KMS-11 (cell line): Measurements from ENCODE around the gene TMEM232.
A peak's percentile ranks its signal among the peaks of the same experiment; 100 is the strongest.

Experiments used
- H2AFZ ChIP-seq: fragments of 200-600 bp; sonication (generic); 2 replicates; pipeline ENCODE4 v1.6.1; 2016; ENCODE audit warnings: antibody characterized with exemption, mixed run types, low read depth
- H3K27ac ChIP-seq: fragments of 200-600 bp; sonication (generic); 2 replicates; pipeline ENCODE4 v1.6.1; 2016; ENCODE audit warnings: mild to moderate bottlenecking, mixed run types
- H3K27me3 ChIP-seq: fragments of 200-600 bp; sonication (generic); 2 replicates; pipeline ENCODE4 v1.6.1; 2017; ENCODE audit warnings: mild to moderate bottlenecking, low read depth, mixed run types, moderate library complexity; ENCODE audit not compliant: insufficient read depth
- H3K36me3 ChIP-seq: fragments of 200-600 bp; sonication (generic); 2 replicates; pipeline ENCODE4 v1.6.1; 2017; ENCODE audit warnings: mild to moderate bottlenecking, mixed run types; ENCODE audit not compliant: insufficient read depth
- H3K4me1 ChIP-seq: fragments of 200-600 bp; sonication (generic); 2 replicates; pipeline ENCODE4 v1.6.1; 2016; ENCODE audit warnings: mild to moderate bottlenecking, low read depth, mixed run types; ENCODE audit not compliant: poor library complexity, severe bottlenecking
- H3K4me2 ChIP-seq: fragments of 200-600 bp; sonication (generic); 2 replicates; pipeline ENCODE4 v1.7.0; 2016; ENCODE audit warnings: mild to moderate bottlenecking, mixed run types
- H3K4me3 ChIP-seq: fragments of 200-600 bp; sonication (generic); IDR thresholded peaks from 2 replicates; pipeline ENCODE4 v1.6.1; 2017; ENCODE audit warnings: low read depth, low read length, mixed read lengths; ENCODE audit not compliant: insufficient read depth
- H3K79me2 ChIP-seq: fragments of 200-600 bp; sonication (generic); 2 replicates; pipeline ENCODE4 v1.6.1; 2016; ENCODE audit warnings: low read depth, mixed run types; ENCODE audit not compliant: insufficient read depth
- H3K9ac ChIP-seq: fragments of 200-600 bp; sonication (generic); 2 replicates; pipeline ENCODE4 v1.6.1; 2016; ENCODE audit warnings: mild to moderate bottlenecking, mixed run types
- H4K20me1 ChIP-seq: fragments of 200-600 bp; sonication (generic); 2 replicates; pipeline ENCODE4 v1.6.1; 2016; ENCODE audit warnings: mild to moderate bottlenecking, mixed run types; ENCODE audit not compliant: insufficient read depth
- TF ChIP-seq, protein P1 (sequence below): fragments of 200-600 bp; sonication (generic); conservative IDR thresholded peaks from 2 replicates; pipeline ENCODE4 v1.6.1; 2017; ENCODE audit warnings: low read depth, mild to moderate bottlenecking, antibody characterized with exemption, low read length, moderate library complexity, mixed read lengths

Gene TMEM232

GRCh38 chr5:110439296-110439695, 287.2 kb downstream of the TMEM232 start:
- no peaks in the 10 kb centered on the region for H3K36me3 ChIP-seq
- H3K9ac ChIP-seq = no peak overlapping the region
- no peaks in the 10 kb centered on the region for H4K20me1 ChIP-seq
- no peaks in the 10 kb centered on the region for H3K79me2 ChIP-seq
- no peak overlapping the region for H3K4me3 ChIP-seq
- TF ChIP-seq, protein P1, sequence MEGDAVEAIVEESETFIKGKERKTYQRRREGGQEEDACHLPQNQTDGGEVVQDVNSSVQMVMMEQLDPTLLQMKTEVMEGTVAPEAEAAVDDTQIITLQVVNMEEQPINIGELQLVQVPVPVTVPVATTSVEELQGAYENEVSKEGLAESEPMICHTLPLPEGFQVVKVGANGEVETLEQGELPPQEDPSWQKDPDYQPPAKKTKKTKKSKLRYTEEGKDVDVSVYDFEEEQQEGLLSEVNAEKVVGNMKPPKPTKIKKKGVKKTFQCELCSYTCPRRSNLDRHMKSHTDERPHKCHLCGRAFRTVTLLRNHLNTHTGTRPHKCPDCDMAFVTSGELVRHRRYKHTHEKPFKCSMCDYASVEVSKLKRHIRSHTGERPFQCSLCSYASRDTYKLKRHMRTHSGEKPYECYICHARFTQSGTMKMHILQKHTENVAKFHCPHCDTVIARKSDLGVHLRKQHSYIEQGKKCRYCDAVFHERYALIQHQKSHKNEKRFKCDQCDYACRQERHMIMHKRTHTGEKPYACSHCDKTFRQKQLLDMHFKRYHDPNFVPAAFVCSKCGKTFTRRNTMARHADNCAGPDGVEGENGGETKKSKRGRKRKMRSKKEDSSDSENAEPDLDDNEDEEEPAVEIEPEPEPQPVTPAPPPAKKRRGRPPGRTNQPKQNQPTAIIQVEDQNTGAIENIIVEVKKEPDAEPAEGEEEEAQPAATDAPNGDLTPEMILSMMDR = no peak
- no peak overlapping the region for H3K27ac ChIP-seq
- no peaks in the 10 kb centered on the region for H3K27me3 ChIP-seq
- no peak overlapping the region for H3K4me2 ChIP-seq
- no peak overlapping the region for H2AFZ ChIP-seq
- no peaks in the 10 kb centered on the region for H3K4me1 ChIP-seq

DNA sequence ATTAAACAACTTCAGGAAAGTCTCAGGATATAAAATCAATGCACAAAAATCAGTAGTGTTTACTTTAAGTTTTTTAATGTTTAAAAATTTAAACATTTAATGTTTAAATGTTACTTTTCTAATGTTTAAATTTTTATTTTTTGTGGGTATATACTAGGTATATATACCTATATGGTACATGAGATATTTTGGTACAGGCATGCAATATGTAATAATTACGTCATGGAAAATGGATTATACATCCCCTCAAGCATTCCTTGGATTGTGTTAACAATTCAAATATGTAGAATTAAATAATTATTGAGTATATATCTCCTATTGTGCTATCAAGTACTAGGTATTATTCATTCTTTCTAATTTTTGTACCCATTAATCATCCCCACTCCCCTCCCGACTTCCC, 291.3 kb downstream of the TMEM232 start:
- Histone ChIP-seq H3K4me1 (no peaks in the 10 kb centered on the region), H3K4me2 (no peak overlapping the region), H2AFZ (no peak overlapping the region), H3K79me2 (no peaks in the 10 kb centered on the region), H3K27ac (no peak overlapping the region), H3K4me3 (no peak overlapping the region), H3K27me3 (no peaks in the 10 kb centered on the region), H4K20me1 (no peaks in the 10 kb centered on the region), H3K36me3 (no peaks in the 10 kb centered on the region), H3K9ac (no peak overlapping the region)
- TF ChIP-seq, protein P1 = no peak

DNA sequence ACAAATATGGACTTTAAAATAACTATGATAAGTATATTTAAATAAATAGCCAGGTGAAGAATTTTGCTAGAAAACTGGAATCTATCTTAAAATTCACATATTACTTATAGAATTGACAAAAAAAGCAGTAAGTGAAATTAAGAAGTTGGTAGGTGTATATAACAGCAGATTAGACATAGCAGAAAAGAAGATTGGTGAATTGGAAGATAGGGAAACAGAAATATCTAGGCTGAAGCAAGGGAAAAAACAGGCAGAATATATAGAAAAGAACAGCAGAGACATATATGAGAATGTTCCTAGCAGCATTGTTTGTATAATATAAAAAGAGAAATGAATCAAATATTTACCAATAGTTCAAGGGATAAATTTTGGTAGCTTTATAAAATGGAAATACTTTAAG, 294.9 kb downstream of the TMEM232 start:
- Histone ChIP-seq H3K27ac (no peak overlapping the region), H3K79me2 (no peaks in the 10 kb centered on the region), H3K9ac (no peak overlapping the region), H2AFZ (no peak overlapping the region), H3K36me3 (no peaks in the 10 kb centered on the region), H3K27me3 (no peaks in the 10 kb centered on the region), H3K4me3 (no peak overlapping the region), H3K4me2 (no peak overlapping the region), H4K20me1 (no peaks in the 10 kb centered on the region), H3K4me1 (no peaks in the 10 kb centered on the region)
- TF ChIP-seq, protein P1 = no peak

DNA sequence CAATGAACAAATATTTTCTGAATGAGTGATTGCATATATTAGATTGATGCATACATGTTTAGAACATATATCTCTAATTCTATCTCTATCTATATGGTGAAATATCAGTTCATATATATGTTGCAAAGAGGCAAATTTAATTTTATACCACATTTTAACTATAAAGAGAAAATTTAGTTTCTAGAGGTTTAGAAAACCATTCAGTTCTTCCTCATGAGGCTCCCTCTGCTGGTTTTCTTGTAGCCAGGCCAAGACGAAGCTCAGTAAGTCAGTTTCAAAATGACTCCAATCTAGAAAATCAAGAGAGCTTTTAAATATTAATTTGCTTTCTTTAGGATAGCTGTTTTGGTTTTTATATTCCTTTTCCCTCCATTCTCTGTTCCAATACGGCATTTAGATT, 312.1 kb downstream of the TMEM232 start:
- H3K27me3 ChIP-seq = no peaks in the 10 kb centered on the region
- H3K4me2 ChIP-seq = no peak overlapping the region
- no peak overlapping the region for H3K27ac ChIP-seq
- H3K4me1 ChIP-seq = peaks cover 10% of the 10 kb centered on the region
- H3K4me3 ChIP-seq = no peak overlapping the region
- no peaks in the 10 kb centered on the region for H3K79me2 ChIP-seq
- H4K20me1 ChIP-seq = no peaks in the 10 kb centered on the region
- no peak overlapping the region for H2AFZ ChIP-seq
- TF ChIP-seq, protein P1 = peak; percentile 59; the same call in 1 of the 2 replicates
- H3K9ac ChIP-seq = no peak overlapping the region
- H3K36me3 ChIP-seq = no peaks in the 10 kb centered on the region

DNA sequence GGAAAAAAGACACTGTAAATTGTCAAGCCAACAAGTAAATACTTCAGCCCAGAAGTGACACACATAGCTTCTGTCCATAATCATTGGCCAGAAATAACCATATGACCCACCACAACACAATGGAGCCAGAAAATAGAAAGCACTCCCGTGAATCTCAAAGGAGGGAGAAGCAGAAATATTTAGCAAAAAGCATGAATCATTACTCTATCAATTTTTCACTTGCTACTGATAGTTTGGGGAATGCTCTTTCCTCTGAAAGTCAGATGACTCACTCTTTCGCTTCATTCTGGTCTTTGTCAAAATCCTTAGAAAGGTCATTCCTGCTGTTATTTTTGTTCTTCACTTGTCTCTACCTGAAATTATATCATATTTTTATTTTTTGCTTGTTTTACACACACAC, 312.6 kb downstream of the TMEM232 start:
- peaks cover 10% of the 10 kb centered on the region for H3K4me1 ChIP-seq
- H4K20me1 ChIP-seq = no peaks in the 10 kb centered on the region
- no peak overlapping the region for H2AFZ ChIP-seq
- no peak overlapping the region for H3K4me3 ChIP-seq
- H3K27me3 ChIP-seq = no peaks in the 10 kb centered on the region
- H3K4me2 ChIP-seq = no peak overlapping the region
- no peak overlapping the region for H3K27ac ChIP-seq
- no peak overlapping the region for H3K9ac ChIP-seq
- TF ChIP-seq, protein P1 = no peak
- H3K79me2 ChIP-seq = no peaks in the 10 kb centered on the region
- H3K36me3 ChIP-seq = no peaks in the 10 kb centered on the region
